ENCODE measurements around the gene APMAP.

The APMAP gene

DNA sequence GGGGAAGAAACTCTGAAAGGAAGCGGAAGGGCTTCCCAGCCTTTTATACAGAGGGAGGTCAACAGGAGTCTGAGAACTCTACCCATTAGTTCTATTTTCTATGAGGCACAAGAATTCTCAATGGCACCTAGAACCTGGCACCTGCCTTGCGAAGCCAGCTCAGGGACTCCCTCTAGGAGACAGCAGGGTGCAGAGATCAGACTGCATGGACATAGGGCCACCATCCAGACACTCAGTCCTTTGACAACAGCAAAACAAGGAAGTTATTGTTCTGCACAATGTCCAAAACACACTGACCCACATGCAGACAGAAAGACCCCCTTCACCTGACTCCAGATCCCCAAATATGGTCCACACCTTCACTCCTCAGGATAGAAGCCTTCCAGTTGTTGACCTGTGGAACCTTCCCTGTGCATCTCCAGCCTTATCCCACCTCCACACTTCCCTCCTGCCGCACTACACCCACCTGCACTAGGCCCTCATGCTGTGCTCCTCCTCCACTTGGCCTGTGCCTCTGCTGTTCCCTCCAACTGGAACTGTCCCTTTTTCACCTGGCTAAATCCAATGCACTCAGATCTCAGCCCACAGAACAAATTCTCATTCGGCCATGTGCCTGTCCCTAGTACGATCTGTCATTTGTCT is 37.6 kb upstream of the APMAP start:
- DNase-seq (ENCODE audit: extremely low read depth, insufficient read length) = no peak
- H3K27me3 ChIP-seq (replicated peaks; ENCODE audit: control insufficient read depth, insufficient read depth, low read length) = no peaks in the 10 kb centered on the region
- TF ChIP-seq CTCF (IDR thresholded peaks at IDR 0.05; ENCODE audit: insufficient read depth, low read length, poor library complexity, severe bottlenecking) = no peak
- H3K36me3 ChIP-seq (ENCODE audit: control insufficient read depth, insufficient read depth, low read length) = peaks cover 5% of the 10 kb centered on the region; the same call in 1 of the 2 replicates
- H3K4me3 ChIP-seq (replicated peaks; ENCODE audit: low read depth, low read length) = no peak overlapping the region

GRCh38 chr20:25025986-25026605 is 33.5 kb upstream of the APMAP start:
- DNase-seq (ENCODE audit: extremely low read depth, insufficient read length) = no peak
- H3K27me3 ChIP-seq (replicated peaks; ENCODE audit: control insufficient read depth, insufficient read depth, low read length) = no peaks in the 10 kb centered on the region
- H3K4me3 ChIP-seq (replicated peaks; ENCODE audit: low read depth, low read length) = no peak overlapping the region
- TF ChIP-seq CTCF (IDR thresholded peaks at IDR 0.05; ENCODE audit: insufficient read depth, low read length, poor library complexity, severe bottlenecking) = no peak
- H3K36me3 ChIP-seq (ENCODE audit: control insufficient read depth, insufficient read depth, low read length) = peaks cover 15% of the 10 kb centered on the region

DNA sequence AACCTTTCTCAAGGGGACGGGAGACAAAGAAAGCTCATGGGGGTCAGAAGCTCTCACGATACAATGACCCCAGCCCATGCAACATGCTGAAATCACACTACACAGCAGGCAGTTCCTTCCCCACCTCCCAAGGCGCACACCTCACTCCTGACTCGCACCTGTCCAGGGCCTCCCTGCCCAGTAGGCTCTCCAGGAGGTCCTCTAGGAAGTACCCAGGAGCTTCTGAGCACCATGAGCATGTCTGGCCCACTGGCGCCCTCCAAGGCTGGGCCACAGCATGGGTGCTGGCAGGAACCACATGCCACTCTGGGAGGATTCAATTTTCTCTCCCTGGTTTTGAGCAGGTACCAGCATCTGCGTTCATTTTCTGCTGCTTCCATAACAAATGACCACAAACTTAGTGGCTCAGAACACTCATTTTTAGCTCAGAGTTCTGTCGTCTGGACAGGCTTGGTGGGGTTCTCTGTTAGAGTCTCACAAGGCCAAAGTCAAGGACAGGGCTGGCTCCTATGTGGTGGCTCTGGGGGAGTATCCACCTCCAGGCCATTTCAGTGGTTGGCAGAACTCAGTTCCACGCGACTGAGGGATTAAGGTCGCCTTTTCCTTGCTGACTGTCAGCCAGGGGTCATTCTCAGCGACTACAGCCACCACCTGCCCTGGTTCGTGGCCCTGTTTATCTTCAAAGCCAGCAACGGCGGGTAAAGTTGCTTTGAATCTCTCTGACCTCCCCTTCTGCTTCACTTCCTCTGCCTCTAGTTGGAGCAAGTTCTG is 32.7 kb upstream of the APMAP start:
- DNase-seq (ENCODE audit: extremely low read depth, insufficient read length) = no peak

GRCh38 chr20:25024171-25024570 is 31.6 kb upstream of the APMAP start:
- DNase-seq (ENCODE audit: extremely low read depth, insufficient read length) = no peak
- Histone ChIP-seq H3K36me3 (ENCODE audit: control insufficient read depth, insufficient read depth, low read length) (peaks cover 11% of the 10 kb centered on the region), H3K27me3 (replicated peaks; ENCODE audit: control insufficient read depth, insufficient read depth, low read length) (no peaks in the 10 kb centered on the region), H3K4me3 (replicated peaks; ENCODE audit: low read depth, low read length) (no peak overlapping the region)
- TF ChIP-seq CTCF (IDR thresholded peaks at IDR 0.05; ENCODE audit: insufficient read depth, low read length, poor library complexity, severe bottlenecking) = no peak

More for the DNA sequence above, 32.7 kb upstream of the APMAP start:
- Histone ChIP-seq H3K36me3 (ENCODE audit: control insufficient read depth, insufficient read depth, low read length) (peaks cover 11% of the 10 kb centered on the region), H3K27me3 (replicated peaks; ENCODE audit: control insufficient read depth, insufficient read depth, low read length) (no peaks in the 10 kb centered on the region), H3K4me3 (replicated peaks; ENCODE audit: low read depth, low read length) (no peak overlapping the region)
- TF ChIP-seq CTCF (IDR thresholded peaks at IDR 0.05; ENCODE audit: insufficient read depth, low read length, poor library complexity, severe bottlenecking) = no peak

DNA sequence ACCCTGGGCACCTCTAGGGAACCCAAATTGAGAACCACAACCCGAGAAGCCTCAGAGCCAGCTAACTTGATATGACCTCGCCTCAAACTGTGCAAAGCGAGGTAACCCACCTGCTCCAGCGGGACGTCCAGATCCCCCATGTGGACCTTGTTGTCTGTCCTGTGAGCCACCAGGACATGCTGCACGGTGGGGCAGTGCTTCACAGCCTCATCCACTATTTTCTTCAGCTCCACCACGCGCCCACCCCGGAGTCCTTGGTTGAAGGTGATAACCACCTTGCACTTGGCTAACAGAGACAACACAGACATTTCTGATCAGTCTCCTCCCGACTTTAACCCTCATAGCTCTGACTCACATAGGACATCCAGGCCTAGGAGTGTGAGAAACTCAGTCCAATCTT is 30.8 kb upstream of the APMAP start:
- H3K36me3 ChIP-seq (ENCODE audit: control insufficient read depth, insufficient read depth, low read length) = peaks cover 14% of the 10 kb centered on the region
- no peak overlapping the region for H3K4me3 ChIP-seq (replicated peaks; ENCODE audit: low read depth, low read length)
- no peak for TF ChIP-seq CTCF (IDR thresholded peaks at IDR 0.05; ENCODE audit: insufficient read depth, low read length, poor library complexity, severe bottlenecking)
- H3K27me3 ChIP-seq (replicated peaks; ENCODE audit: control insufficient read depth, insufficient read depth, low read length) = no peaks in the 10 kb centered on the region
- no peak for DNase-seq (ENCODE audit: extremely low read depth, insufficient read length)
